Fibroblast of the aortic adventitia (primary cell): ENCODE measurements around the gene SYF2. TPM values are rescaled to one million over a fixed set of nuclear protein-coding genes. Genes with fewer than 3 reads are reported as not detected.
A peak's percentile ranks its signal among the peaks of the same experiment; 100 is the strongest.

Experiments used
- DNase-seq: peaks from one replicate; pipeline ENCODE4 v3.0.0-alpha.2; 2010; ENCODE audit warnings: low read depth
- H3K4me3 ChIP-seq: 2 replicates; pipeline ENCODE4 v1.5.1; 2011; ENCODE audit warnings: low read depth, mild to moderate bottlenecking, control low read depth, low read length, moderate library complexity
- CTCF ChIP-seq: IDR thresholded peaks from 2 replicates; pipeline ENCODE4 v1.5.1; 2011; ENCODE audit warnings: mild to moderate bottlenecking, low read length, control low read depth, inconsistent platforms; ENCODE audit not compliant: insufficient read depth
- total RNA-seq: library from RNA; depleted of rRNA; stranded (reverse); fragments of >200 nt; gene quantifications from 2 replicates; pipeline ENCODE4 v1.2.3, GENCODE V29; 2012; ENCODE audit warnings: low replicate concordance

The SYF2 gene
- total RNA-seq, 1 donor = 44.7 TPM

GRCh38 chr1:25257196-25257595 is 24.9 kb upstream of the SYF2 start:
- no peak for TF ChIP-seq CTCF
- no peak overlapping the region for H3K4me3 ChIP-seq
- DNase-seq = no peak

GRCh38 chr1:25256578-25256965 is 24.3 kb upstream of the SYF2 start:
- no peak for TF ChIP-seq CTCF
- DNase-seq = no peak
- no peak overlapping the region for H3K4me3 ChIP-seq

- DNase-seq = no peak
These were observed 23.6 kb upstream of the SYF2 start for GRCh38 chr1:25255706-25256577.

GRCh38 chr1:25253911-25254310 is 21.6 kb upstream of the SYF2 start:
- no peak for TF ChIP-seq CTCF
- DNase-seq = no peak
- H3K4me3 ChIP-seq = no peak overlapping the region

More at GRCh38 chr1:25255706-25256577, 23.6 kb upstream of the SYF2 start:
- H3K4me3 ChIP-seq = no peak overlapping the region
- TF ChIP-seq CTCF = no peak

- H3K4me3 ChIP-seq = peak overlapping the region; percentile 100
- no peak for DNase-seq
- peak; percentile 14 for TF ChIP-seq CTCF
These were observed 15.8 kb upstream of the SYF2 start for GRCh38 chr1:25247829-25248754.

GRCh38 chr1:25247024-25247828 is 14.9 kb upstream of the SYF2 start, which contains the start of gene RSRP1:
Gene RSRP1, minus strand, starts transcription at chr1:25247454. Its CDS starts 491 bp downstream, at chr1:25246963.
- peak; percentile 1 for TF ChIP-seq CTCF
- peak within 1 kb of the TSS; percentile 100 for H3K4me3 ChIP-seq
- peak; percentile 98 for DNase-seq
